GM08714 (cell line): Measurements from ENCODE around the gene RAP1GAP2.

Source experiments
- H3K4me3 ChIP-seq: fragments of 200-500 bp; sonication (Bioruptor generic); 2 replicates; pipeline ENCODE4 v1.5.1; 2014; ENCODE audit warnings: mild to moderate bottlenecking, low read length, inconsistent platforms
- ZNF274 ChIP-seq: IDR thresholded peaks from 2 replicates; pipeline ENCODE4 v1.6.1; 2012; ENCODE audit warnings: mild to moderate bottlenecking, low read depth, low read length

RAP1GAP2 gene

GRCh38 chr17:2863204-2863603 lies 67.0 kb downstream of the RAP1GAP2 start:
- no peak overlapping the region for H3K4me3 ChIP-seq
- TF ChIP-seq ZNF274 = no peak

- no peak for TF ChIP-seq ZNF274
- H3K4me3 ChIP-seq = no peak overlapping the region
These were observed 69.0 kb downstream of the RAP1GAP2 start for GRCh38 chr17:2865228-2865627.

- no peak for TF ChIP-seq ZNF274
- no peak overlapping the region for H3K4me3 ChIP-seq
These were observed 71.5 kb downstream of the RAP1GAP2 start for GRCh38 chr17:2867441-2868424.

- no peak for TF ChIP-seq ZNF274
- no peak overlapping the region for H3K4me3 ChIP-seq
These were observed 73.4 kb downstream of the RAP1GAP2 start for GRCh38 chr17:2869604-2870003.

- TF ChIP-seq ZNF274 = no peak
- no peak overlapping the region for H3K4me3 ChIP-seq
These were observed 75.0 kb downstream of the RAP1GAP2 start for GRCh38 chr17:2871205-2871604.

GRCh38 chr17:2871720-2872119 lies 75.5 kb downstream of the RAP1GAP2 start:
- TF ChIP-seq ZNF274 = no peak
- no peak overlapping the region for H3K4me3 ChIP-seq

GRCh38 chr17:2872282-2872681 lies 76.0 kb downstream of the RAP1GAP2 start:
- no peak overlapping the region for H3K4me3 ChIP-seq

GRCh38 chr17:2874189-2874686 lies 78.0 kb downstream of the RAP1GAP2 start:
- TF ChIP-seq ZNF274 = no peak
- no peak overlapping the region for H3K4me3 ChIP-seq

More at GRCh38 chr17:2872282-2872681, 76.0 kb downstream of the RAP1GAP2 start:
- no peak for TF ChIP-seq ZNF274

- H3K4me3 ChIP-seq = no peak overlapping the region
- no peak for TF ChIP-seq ZNF274
These were observed 79.4 kb downstream of the RAP1GAP2 start for GRCh38 chr17:2875608-2876007.

GRCh38 chr17:2876467-2876866 lies 80.2 kb downstream of the RAP1GAP2 start:
- H3K4me3 ChIP-seq = no peak overlapping the region
- TF ChIP-seq ZNF274 = no peak

- H3K4me3 ChIP-seq = no peak overlapping the region
- TF ChIP-seq ZNF274 = no peak
These were observed 82.6 kb downstream of the RAP1GAP2 start for GRCh38 chr17:2878751-2879254.

- no peak overlapping the region for H3K4me3 ChIP-seq
- TF ChIP-seq ZNF274 = no peak
These were observed 83.8 kb downstream of the RAP1GAP2 start for GRCh38 chr17:2880050-2880449.

- H3K4me3 ChIP-seq = no peak overlapping the region
- no peak for TF ChIP-seq ZNF274
These were observed 85.1 kb downstream of the RAP1GAP2 start for GRCh38 chr17:2881295-2881694.

GRCh38 chr17:2883544-2884213 lies 87.4 kb downstream of the RAP1GAP2 start:
- H3K4me3 ChIP-seq = no peak overlapping the region
- no peak for TF ChIP-seq ZNF274
